Type B pancreatic cell (in vitro differentiated cells): ENCODE results near the gene KIF6. TPM values are rescaled to one million over a fixed set of nuclear protein-coding genes. Genes with fewer than 3 reads are reported as not detected.
A peak's percentile ranks its signal among the peaks of the same experiment; 100 is the strongest.

Source experiments
- DNase-seq: peaks from one replicate; pipeline ENCODE4 v3.0.0; 2021; ENCODE audit warnings: mixed read lengths; ENCODE audit not compliant: unreplicated experiment; ENCODE audit errors: extremely low spot score
- H3K27ac Mint-ChIP-seq: 2 replicates; pipeline ENCODE4 v1.8.0; 2021; ENCODE audit warnings: mild to moderate bottlenecking, mixed read lengths
- H3K27me3 Mint-ChIP-seq: 2 replicates; pipeline ENCODE4 v1.8.0; 2021; ENCODE audit warnings: mixed read lengths
- H3K36me3 Mint-ChIP-seq: 2 replicates; pipeline ENCODE4 v1.8.0; 2021; ENCODE audit warnings: mixed read lengths
- H3K4me1 Mint-ChIP-seq: one replicate; pipeline ENCODE4 v1.8.0; 2021; ENCODE audit warnings: mixed read lengths; ENCODE audit not compliant: unreplicated experiment
- H3K4me3 Mint-ChIP-seq: 2 replicates; pipeline ENCODE4 v1.8.0; 2021; ENCODE audit warnings: mild to moderate bottlenecking, mixed read lengths
- H3K9me3 Mint-ChIP-seq: 2 replicates; pipeline ENCODE4 v1.8.0; 2021; ENCODE audit warnings: mixed read lengths
- CTCF ChIP-seq: fragments of 200-600 bp; sonication (generic); conservative IDR thresholded peaks from 2 replicates; pipeline ENCODE4 v1.5.0; 2021; ENCODE audit warnings: antibody characterized with exemption, mild to moderate bottlenecking
- total RNA-seq: library from RNA; stranded (reverse); gene quantifications from 2 replicates; pipeline ENCODE4 v1.2.1, GENCODE V29; 2021; ENCODE audit warnings: low replicate concordance

KIF6 gene
- total RNA-seq, 1 donor from 2014 or later = 3.3 TPM

GRCh38 chr6:39303425-39304153, 421.6 kb downstream of the KIF6 start:
- DNase-seq = no peak
- TF ChIP-seq CTCF = peak; percentile 13
- no peaks in the 10 kb centered on the region for H3K9me3 Mint-ChIP-seq
- no peaks in the 10 kb centered on the region for H3K4me1 Mint-ChIP-seq
- H3K27me3 Mint-ChIP-seq = peaks cover 18% of the 10 kb centered on the region
- no peaks in the 10 kb centered on the region for H3K36me3 Mint-ChIP-seq
- no peak overlapping the region for H3K4me3 Mint-ChIP-seq
- no peak overlapping the region for H3K27ac Mint-ChIP-seq

- H3K4me3 Mint-ChIP-seq = no peak overlapping the region
- peaks cover 15% of the 10 kb centered on the region for H3K27me3 Mint-ChIP-seq
- no peaks in the 10 kb centered on the region for H3K9me3 Mint-ChIP-seq
- DNase-seq = peak; percentile 86
- H3K27ac Mint-ChIP-seq = no peak overlapping the region
- TF ChIP-seq CTCF = peak; percentile 91
- no peaks in the 10 kb centered on the region for H3K36me3 Mint-ChIP-seq
- no peaks in the 10 kb centered on the region for H3K4me1 Mint-ChIP-seq
Measured at GRCh38 chr6:39302669-39303424, 422.4 kb downstream of the KIF6 start.

- Mint-ChIP-seq H3K4me1 (no peaks in the 10 kb centered on the region), H3K4me3 (no peak overlapping the region), H3K36me3 (no peaks in the 10 kb centered on the region), H3K27ac (no peak overlapping the region), H3K27me3 (peaks cover 10% of the 10 kb centered on the region), H3K9me3 (no peaks in the 10 kb centered on the region)
- DNase-seq = no peak
- TF ChIP-seq CTCF = no peak
Measured at GRCh38 chr6:39302011-39302410, 423.2 kb downstream of the KIF6 start.

GRCh38 chr6:39301606-39302005, 423.6 kb downstream of the KIF6 start:
- no peaks in the 10 kb centered on the region for H3K4me1 Mint-ChIP-seq
- peaks cover 8% of the 10 kb centered on the region for H3K27me3 Mint-ChIP-seq
- H3K9me3 Mint-ChIP-seq = no peaks in the 10 kb centered on the region
- H3K4me3 Mint-ChIP-seq = no peak overlapping the region
- no peak for DNase-seq
- peak; percentile 60 for TF ChIP-seq CTCF
- H3K36me3 Mint-ChIP-seq = no peaks in the 10 kb centered on the region
- no peak overlapping the region for H3K27ac Mint-ChIP-seq

GRCh38 chr6:39300739-39301138, 424.5 kb downstream of the KIF6 start:
- no peaks in the 10 kb centered on the region for H3K9me3 Mint-ChIP-seq
- peaks cover 6% of the 10 kb centered on the region for H3K4me1 Mint-ChIP-seq
- no peak for DNase-seq
- no peak for TF ChIP-seq CTCF
- no peaks in the 10 kb centered on the region for H3K36me3 Mint-ChIP-seq
- no peak overlapping the region for H3K4me3 Mint-ChIP-seq
- H3K27me3 Mint-ChIP-seq = peaks cover 8% of the 10 kb centered on the region
- no peak overlapping the region for H3K27ac Mint-ChIP-seq
